BLaER1 treated with 17β-estradiol and CSF1 and Interleukin-3, amounts not matched to agents 10 nM and 100 nM (cell line): ENCODE data around the gene CEACAM19.

Source experiments
- H3K27ac ChIP-seq, 11 experiments: shearing (Covaris generic); formaldehyde crosslinking; 2 replicates each; pipeline ENCODE4 v1.8.1; 2022
- H3K27me3 ChIP-seq, 11 experiments: shearing (Covaris generic); formaldehyde crosslinking; 2 replicates each; pipeline ENCODE4 v1.8.1; 2022
- H3K36me3 ChIP-seq, 11 experiments: shearing (Covaris generic); formaldehyde crosslinking; 2 replicates each; pipeline ENCODE4 v1.8.1; 2022
- H3K4me1 ChIP-seq, 10 experiments: shearing (Covaris generic); formaldehyde crosslinking; 2 replicates each; pipeline ENCODE4 v1.8.1; 2022
- H3K4me2 ChIP-seq, 11 experiments: shearing (Covaris generic); formaldehyde crosslinking; 2 replicates each; pipeline ENCODE4 v1.8.1; 2022
- H3K4me3 ChIP-seq, 10 experiments: shearing (Covaris generic); formaldehyde crosslinking; 2 replicates each; pipeline ENCODE4 v1.8.1; 2022
- H3K9ac ChIP-seq, 11 experiments: shearing (Covaris generic); formaldehyde crosslinking; 2 replicates each; pipeline ENCODE4 v1.8.1; 2022
- H3K9me3 ChIP-seq, 11 experiments: shearing (Covaris generic); formaldehyde crosslinking; replicated peaks in 1 of 11; 2 replicates each; pipeline ENCODE4 v1.8.1; 2022
- H4K20me1 ChIP-seq, 11 experiments: shearing (Covaris generic); formaldehyde crosslinking; 2 replicates each; pipeline ENCODE4 v1.8.1; 2022
- Cebpa-rat ChIP-seq, 11 experiments: shearing (Covaris generic); IDR thresholded peaks; 2 replicates each; pipeline ENCODE4 v1.8.1; 2022

Gene CEACAM19

GRCh38 chr19:44687888-44688287 lies 16.6 kb downstream of the CEACAM19 start:
- Histone ChIP-seq H4K20me1 (no peaks in the 10 kb centered on the region), H3K36me3 (no peaks in the 10 kb centered on the region), H3K4me1 (peaks cover 37 to 100% (median 82%) of the 10 kb centered on the region in 10 experiments), H3K27me3 (no peaks in the 10 kb centered on the region), H3K9ac (0 out of 22 replicates have a peak overlapping the region, but pooled peaks of 1 of the 11 experiments have one; percentile 23), H3K4me2 (peak overlapping the region in 5 of 11 experiments; percentile 77 to 93 (median 83); a peak in 10 of 22 replicates), H3K27ac (peak overlapping the region in 1 of 11 experiments; percentile 54; a peak in 2 of 22 replicates), H3K9me3 (no peaks in the 10 kb centered on the region), H3K4me3 (no peak overlapping the region)
- no peak for TF ChIP-seq Cebpa-rat (IDR thresholded peaks at IDR 0.05)

GRCh38 chr19:44689290-44690130 lies 18.2 kb downstream of the CEACAM19 start:
- no peaks in the 10 kb centered on the region for H3K36me3 ChIP-seq
- H3K27ac ChIP-seq: no peak overlapping the region; a peak in 1 of 22 replicates
- H4K20me1 ChIP-seq: no peaks in the 10 kb centered on the region
- TF ChIP-seq Cebpa-rat (IDR thresholded peaks at IDR 0.05): no peak
- H3K9me3 ChIP-seq: no peaks in the 10 kb centered on the region
- H3K4me3 ChIP-seq: no peak overlapping the region
- H3K4me1 ChIP-seq: peaks cover 37 to 93% (median 71%) of the 10 kb centered on the region in 10 experiments
- no peak overlapping the region for H3K9ac ChIP-seq
- no peaks in the 10 kb centered on the region for H3K27me3 ChIP-seq
- H3K4me2 ChIP-seq: peak overlapping the region in 8 of 11 experiments; percentile 26 to 93 (median 58); a peak in 13 of 22 replicates

- H3K36me3 ChIP-seq: no peaks in the 10 kb centered on the region
- no peak for TF ChIP-seq Cebpa-rat (IDR thresholded peaks at IDR 0.05)
- peaks cover 34 to 90% (median 65%) of the 10 kb centered on the region in 10 experiments for H3K4me1 ChIP-seq
- H3K4me2 ChIP-seq: peak overlapping the region in 5 of 11 experiments; percentile 55 to 93 (median 77); a peak in 10 of 22 replicates
- no peaks in the 10 kb centered on the region for H4K20me1 ChIP-seq
- no peak overlapping the region; a peak in 1 of 22 replicates for H3K27ac ChIP-seq
- no peak overlapping the region for H3K4me3 ChIP-seq
- H3K9ac ChIP-seq: no peak overlapping the region
- H3K27me3 ChIP-seq: no peaks in the 10 kb centered on the region
- no peaks in the 10 kb centered on the region for H3K9me3 ChIP-seq
Measured at GRCh38 chr19:44690131-44690440, 18.8 kb downstream of the CEACAM19 start.

- Histone ChIP-seq H3K36me3 (no peaks in the 10 kb centered on the region), H3K9ac (peak overlapping the region in 7 of 11 experiments; percentile 41 to 70 (median 48); a peak in 7 of 22 replicates), H4K20me1 (no peaks in the 10 kb centered on the region), H3K9me3 (no peaks in the 10 kb centered on the region), H3K4me3 (peak overlapping the region in 3 of 10 experiments; percentile 29 to 44 (median 34); a peak in 3 of 20 replicates), H3K4me1 (peaks cover 30 to 90% (median 49%) of the 10 kb centered on the region in 10 experiments), H3K27ac (peak overlapping the region in 4 of 11 experiments; percentile 52 to 82 (median 71); a peak in 9 of 22 replicates), H3K27me3 (0 out of 22 replicates have a peak, but pooled peaks cover 0 to 1% (median 0%) of the 10 kb centered on the region in 11 experiments), H3K4me2 (peak overlapping the region; percentile 58 to 95 (median 79))
- no peak for TF ChIP-seq Cebpa-rat (IDR thresholded peaks at IDR 0.05)
Measured at GRCh38 chr19:44692379-44692721, 21.1 kb downstream of the CEACAM19 start.

GRCh38 chr19:44694184-44694579 lies 22.9 kb downstream of the CEACAM19 start:
- Histone ChIP-seq H3K27ac (no peak overlapping the region), H3K4me2 (peak overlapping the region in 2 of 11 experiments; percentile 31 to 35; a peak in 1 of 22 replicates), H3K9ac (no peak overlapping the region), H3K4me1 (peaks cover 44 to 80% (median 49%) of the 10 kb centered on the region in 10 experiments), H3K36me3 (no peaks in the 10 kb centered on the region), H3K9me3 (no peaks in the 10 kb centered on the region), H3K4me3 (no peak overlapping the region), H4K20me1 (no peaks in the 10 kb centered on the region), H3K27me3 (0 out of 22 replicates have a peak, but pooled peaks cover 0 to 4% (median 0%) of the 10 kb centered on the region in 11 experiments)
- no peak for TF ChIP-seq Cebpa-rat (IDR thresholded peaks at IDR 0.05)

- Histone ChIP-seq H3K27me3 (0 out of 22 replicates have a peak, but pooled peaks cover 0 to 4% (median 0%) of the 10 kb centered on the region in 11 experiments), H3K9ac (peak overlapping the region in 7 of 11 experiments; percentile 16 to 52 (median 33); a peak in 8 of 22 replicates), H3K4me2 (peak overlapping the region; percentile 31 to 88 (median 74); a peak in 21 of 22 replicates), H3K9me3 (no peaks in the 10 kb centered on the region), H3K4me1 (peaks cover 21 to 51% (median 31%) of the 10 kb centered on the region in 10 experiments), H3K4me3 (no peak overlapping the region), H3K27ac (no peak overlapping the region; a peak in 1 of 22 replicates), H4K20me1 (no peaks in the 10 kb centered on the region), H3K36me3 (no peaks in the 10 kb centered on the region)
- TF ChIP-seq Cebpa-rat (IDR thresholded peaks at IDR 0.05): no peak
Measured at GRCh38 chr19:44696939-44697669, 25.8 kb downstream of the CEACAM19 start.

- H3K4me2 ChIP-seq: peak overlapping the region; percentile 31 to 88 (median 74); a peak in 21 of 22 replicates
- H3K9ac ChIP-seq: peak overlapping the region in 7 of 11 experiments; percentile 16 to 52 (median 33); a peak in 9 of 22 replicates
- no peak overlapping the region; a peak in 1 of 22 replicates for H3K27ac ChIP-seq
- TF ChIP-seq Cebpa-rat (IDR thresholded peaks at IDR 0.05): no peak
- H3K36me3 ChIP-seq: no peaks in the 10 kb centered on the region
- peaks cover 15 to 46% (median 25%) of the 10 kb centered on the region in 10 experiments for H3K4me1 ChIP-seq
- H3K4me3 ChIP-seq: no peak overlapping the region
- no peaks in the 10 kb centered on the region for H4K20me1 ChIP-seq
- H3K9me3 ChIP-seq: no peaks in the 10 kb centered on the region
- H3K27me3 ChIP-seq: 0 out of 22 replicates have a peak, but pooled peaks cover 0 to 4% (median 0%) of the 10 kb centered on the region in 11 experiments
Measured at GRCh38 chr19:44697670-44698034, 26.4 kb downstream of the CEACAM19 start.

- no peak for TF ChIP-seq Cebpa-rat (IDR thresholded peaks at IDR 0.05)
- H4K20me1 ChIP-seq: no peaks in the 10 kb centered on the region
- H3K4me3 ChIP-seq: no peak within 1 kb of the TSS
- H3K4me1 ChIP-seq: peaks cover 12 to 40% (median 23%) of the 10 kb centered on the region in 10 experiments
- H3K27ac ChIP-seq: no peak within 1 kb of the TSS; a peak in 1 of 22 replicates
- peak within 1 kb of the TSS in 9 of 11 experiments; percentile 39 to 88 (median 76); a peak in 17 of 22 replicates for H3K4me2 ChIP-seq
- peak within 1 kb of the TSS in 4 of 11 experiments; percentile 16 to 47 (median 22); a peak in 1 of 22 replicates for H3K9ac ChIP-seq
- H3K36me3 ChIP-seq: no peaks in the 10 kb centered on the region
- no peaks in the 10 kb centered on the region for H3K9me3 ChIP-seq
- 0 out of 22 replicates have a peak, but pooled peaks cover 0 to 4% (median 0%) of the 10 kb centered on the region in 11 experiments for H3K27me3 ChIP-seq
Measured at GRCh38 chr19:44698492-44699201, 27.4 kb downstream of the CEACAM19 start, which contains the start of gene CEACAM16. Gene CEACAM16, plus strand, starts transcription at chr19:44699151. Its CDS starts 2,306 bp downstream, at chr19:44701457.
